ENCODE data around the gene SMYD3. TPM values are rescaled to one million over a fixed set of nuclear protein-coding genes. Genes with fewer than 3 reads are reported as not detected.

SMYD3 gene
- total RNA-seq, 3 donors from 2014 or later = 16.8 to 28.8 (median 19.5) TPM

- no peaks in the 10 kb centered on the region for H3K36me3 ChIP-seq
- intact Hi-C loops (cut with DNase I; ENCODE audit: low total_unique reads) = no loop called here
- no peak overlapping the region for H3K27ac ChIP-seq
- no peak overlapping the region for H3K4me3 ChIP-seq
- TF ChIP-seq POLR2A (IDR thresholded peaks at IDR 0.05) = no peak
- no peak for TF ChIP-seq POLR2AphosphoS5 (IDR thresholded peaks at IDR 0.05)
- TF ChIP-seq CTCF (IDR thresholded peaks at IDR 0.05) = no peak
- no peaks in the 10 kb centered on the region for H3K27me3 ChIP-seq
- peaks cover 32 to 33% of the 10 kb centered on the region in 2 donors for H3K9me3 ChIP-seq
- H3K4me1 ChIP-seq = no peaks in the 10 kb centered on the region
- no peak for DNase-seq (ENCODE audit: low spot score in 2 of 2)
These were observed 9.0 kb upstream of the SMYD3 start for GRCh38 chr1:246516126-246516525.

GRCh38 chr1:246515390-246516005, 8.4 kb upstream of the SMYD3 start:
- no peaks in the 10 kb centered on the region for H3K27me3 ChIP-seq
- intact Hi-C loops (cut with DNase I; ENCODE audit: low total_unique reads) = no loop called here
- no peak overlapping the region for H3K27ac ChIP-seq
- DNase-seq (ENCODE audit: low spot score in 2 of 2) = no peak
- peaks cover 32 to 33% of the 10 kb centered on the region in 2 donors for H3K9me3 ChIP-seq
- H3K4me3 ChIP-seq = no peak overlapping the region
- no peaks in the 10 kb centered on the region for H3K4me1 ChIP-seq
- H3K36me3 ChIP-seq = no peaks in the 10 kb centered on the region
- TF ChIP-seq CTCF (IDR thresholded peaks at IDR 0.05) = no peak

- Histone ChIP-seq H3K4me3 (no peak overlapping the region), H3K36me3 (no peaks in the 10 kb centered on the region), H3K27me3 (no peaks in the 10 kb centered on the region), H3K4me1 (no peaks in the 10 kb centered on the region), H3K9me3 (peaks cover 32 to 33% of the 10 kb centered on the region in 2 donors), H3K27ac (no peak overlapping the region)
- TF ChIP-seq POLR2A (IDR thresholded peaks at IDR 0.05) (no peak), CTCF (IDR thresholded peaks at IDR 0.05) (no peak), POLR2AphosphoS5 (IDR thresholded peaks at IDR 0.05) (no peak)
- no peak for DNase-seq (ENCODE audit: low spot score in 2 of 2)
- intact Hi-C loops (cut with DNase I; ENCODE audit: low total_unique reads) = no loop called here
These were observed 6.7 kb upstream of the SMYD3 start for GRCh38 chr1:246513619-246514343.

GRCh38 chr1:246513041-246513440, 6.0 kb upstream of the SMYD3 start:
- H3K4me3 ChIP-seq = no peak overlapping the region
- peaks cover 32 to 33% of the 10 kb centered on the region in 2 donors for H3K9me3 ChIP-seq
- no peaks in the 10 kb centered on the region for H3K36me3 ChIP-seq
- intact Hi-C loops (cut with DNase I; ENCODE audit: low total_unique reads) = no loop called here
- no peaks in the 10 kb centered on the region for H3K27me3 ChIP-seq
- DNase-seq (ENCODE audit: low spot score in 2 of 2) = no peak
- TF ChIP-seq CTCF (IDR thresholded peaks at IDR 0.05) = no peak
- no peak for TF ChIP-seq POLR2A (IDR thresholded peaks at IDR 0.05)
- TF ChIP-seq POLR2AphosphoS5 (IDR thresholded peaks at IDR 0.05) = no peak
- H3K27ac ChIP-seq = no peak overlapping the region
- H3K4me1 ChIP-seq = no peaks in the 10 kb centered on the region

GRCh38 chr1:246512635-246513034, 5.6 kb upstream of the SMYD3 start:
- TF ChIP-seq POLR2AphosphoS5 (IDR thresholded peaks at IDR 0.05) = no peak
- no peak for TF ChIP-seq CTCF (IDR thresholded peaks at IDR 0.05)
- TF ChIP-seq POLR2A (IDR thresholded peaks at IDR 0.05) = no peak
- DNase-seq (ENCODE audit: low spot score in 2 of 2) = no peak
- no peaks in the 10 kb centered on the region for H3K4me1 ChIP-seq
- H3K36me3 ChIP-seq = no peaks in the 10 kb centered on the region
- peaks cover 32 to 33% of the 10 kb centered on the region in 2 donors for H3K9me3 ChIP-seq
- no peaks in the 10 kb centered on the region for H3K27me3 ChIP-seq
- intact Hi-C loops (cut with DNase I; ENCODE audit: low total_unique reads) = no loop called here
- no peak overlapping the region for H3K27ac ChIP-seq
- H3K4me3 ChIP-seq = no peak overlapping the region
